IPS-18a (cell line): ENCODE data around the gene TMEM179B.
"Not testable (repeated sequence)": the region's sequence is repeated elsewhere in the genome, so short reads cannot be mapped to it uniquely, and the experiment has no call there.

ENCODE experiments used
- H3K27ac ChIP-seq: one replicate; pipeline ENCODE4 v1.5.1; 2013; ENCODE audit warnings: low read length
- H3K27me3 ChIP-seq: one replicate; pipeline ENCODE4 v1.6.1; 2013; ENCODE audit warnings: mild to moderate bottlenecking, low read length; ENCODE audit not compliant: control insufficient read depth, insufficient read depth
- H3K36me3 ChIP-seq: one replicate; pipeline ENCODE4 v1.6.1; 2013; ENCODE audit warnings: low read depth, low read length; ENCODE audit not compliant: control insufficient read depth
- H3K4me1 ChIP-seq: one replicate; pipeline ENCODE4 v1.6.1; 2013; ENCODE audit warnings: low read depth, low read length; ENCODE audit not compliant: control insufficient read depth
- H3K4me3 ChIP-seq: one replicate; pipeline ENCODE4 v1.5.1; 2013; ENCODE audit warnings: low read length
- H3K9ac ChIP-seq: one replicate; pipeline ENCODE4 v1.6.1; 2013; ENCODE audit warnings: mild to moderate bottlenecking, low read length, moderate library complexity
- H3K9me3 ChIP-seq: one replicate; pipeline ENCODE4 v1.6.1; 2013; ENCODE audit warnings: low read depth, low read length; ENCODE audit not compliant: control insufficient read depth

The TMEM179B gene, protein sequence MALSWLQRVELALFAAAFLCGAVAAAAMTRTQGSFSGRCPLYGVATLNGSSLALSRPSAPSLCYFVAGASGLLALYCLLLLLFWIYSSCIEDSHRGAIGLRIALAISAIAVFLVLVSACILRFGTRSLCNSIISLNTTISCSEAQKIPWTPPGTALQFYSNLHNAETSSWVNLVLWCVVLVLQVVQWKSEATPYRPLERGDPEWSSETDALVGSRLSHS

DNA sequence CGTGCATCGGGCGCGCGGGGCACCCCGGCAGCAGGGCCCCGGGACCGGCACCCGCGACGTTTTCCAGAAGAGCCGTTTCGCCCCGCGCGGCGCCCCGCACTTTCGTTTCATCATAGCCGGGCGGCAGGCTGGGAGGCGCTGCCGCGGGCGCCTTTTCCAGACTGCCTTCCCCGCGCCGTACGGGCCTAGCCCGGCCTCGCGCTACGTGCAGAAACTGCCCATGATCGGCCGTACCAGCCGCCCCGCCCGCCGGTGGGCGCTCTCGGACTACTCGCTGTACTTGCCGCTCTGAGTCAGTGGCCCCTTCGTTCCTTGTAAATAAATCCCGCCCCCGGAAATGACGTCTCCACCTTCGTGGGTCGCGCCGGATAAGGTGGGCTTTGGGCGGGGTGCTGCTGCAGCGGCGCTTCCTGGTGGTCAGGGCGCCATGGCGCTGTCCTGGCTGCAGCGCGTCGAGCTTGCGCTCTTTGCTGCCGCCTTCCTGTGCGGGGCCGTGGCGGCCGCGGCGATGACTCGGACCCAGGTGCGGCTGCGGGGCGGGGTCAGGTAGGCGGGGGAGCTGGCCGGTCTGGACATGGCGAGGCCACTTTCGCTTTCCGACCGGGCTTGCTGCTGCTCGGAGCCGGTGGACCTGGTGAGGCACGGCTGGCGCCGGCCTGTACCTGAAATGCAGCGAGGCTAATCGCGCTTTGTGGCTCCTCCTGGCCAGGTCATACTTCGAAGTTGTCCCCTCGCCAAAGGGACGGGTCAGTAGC lies at the start of gene TMEM179B:
TMEM179B (plus strand) TSS at position 398 of the 755 bp plus-strand sequence; CDS start at position 428, 30 bp downstream.
- no peaks in the 10 kb centered on the region for H3K27me3 ChIP-seq
- peak within 1 kb of the TSS; percentile 74 for H3K27ac ChIP-seq
- peaks cover 21% of the 10 kb centered on the region for H3K36me3 ChIP-seq
- peak within 1 kb of the TSS; percentile 92 for H3K9ac ChIP-seq
- peaks cover 8% of the 10 kb centered on the region for H3K4me1 ChIP-seq
- H3K9me3 ChIP-seq = no peaks in the 10 kb centered on the region
- H3K4me3 ChIP-seq = peak within 1 kb of the TSS; percentile 99

DNA sequence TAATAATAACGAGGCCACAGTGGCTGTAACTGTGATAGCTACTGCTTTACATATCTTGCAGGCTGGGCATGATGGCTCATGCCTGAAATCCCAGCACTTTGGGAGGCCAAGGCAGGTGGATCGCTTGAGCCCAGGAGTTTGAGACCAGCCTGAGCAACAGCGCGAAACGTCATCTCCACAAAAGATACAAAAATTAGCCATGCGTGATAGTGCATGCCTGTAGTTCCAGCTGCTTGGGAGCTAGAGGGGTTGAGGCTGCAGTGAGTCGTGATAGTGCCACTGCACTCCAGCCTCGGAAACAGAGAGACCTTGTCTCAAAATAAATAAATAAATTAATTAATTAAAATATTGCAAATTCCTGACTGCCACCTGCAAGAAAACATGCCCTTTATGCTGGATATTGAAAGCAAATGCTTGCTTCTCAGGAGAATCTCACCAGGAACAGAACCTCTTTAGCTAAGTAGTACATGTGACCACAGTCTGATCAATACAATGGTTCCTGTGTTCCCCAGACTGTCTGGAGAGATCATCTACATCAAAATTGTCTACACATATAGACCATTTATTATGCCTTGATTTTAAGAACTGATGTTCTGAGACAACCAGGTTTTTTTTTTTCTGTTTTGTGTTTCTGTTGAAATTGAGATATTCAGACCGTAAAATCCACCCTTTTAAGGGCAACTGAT lies 39.6 kb upstream of the TMEM179B start:
- Histone ChIP-seq H3K9ac (no peak overlapping the region), H3K9me3 (no peaks in the 10 kb centered on the region), H3K36me3 (peaks cover 20% of the 10 kb centered on the region), H3K4me1 (no peaks in the 10 kb centered on the region), H3K4me3 (no peak overlapping the region), H3K27ac (no peak overlapping the region), H3K27me3 (no peaks in the 10 kb centered on the region)

DNA sequence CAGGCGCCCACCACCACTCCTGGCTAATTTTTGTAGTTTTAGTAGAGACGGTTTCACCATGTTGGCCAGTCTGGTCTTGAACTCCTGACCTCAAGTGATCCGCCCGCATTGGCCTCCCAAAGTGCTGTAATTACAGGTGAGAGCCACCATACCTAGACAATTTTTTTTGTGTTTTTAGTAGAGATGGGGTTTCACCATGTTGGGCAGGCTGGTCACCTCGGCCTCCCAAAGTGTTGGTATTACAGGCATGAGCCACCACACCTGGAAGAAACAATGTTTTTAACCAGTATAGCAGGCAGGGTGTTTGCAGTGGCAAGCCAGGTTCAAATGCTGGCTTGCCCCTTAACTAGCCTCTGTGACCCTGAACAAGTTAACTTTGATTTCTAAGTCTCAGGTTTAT lies 37.3 kb upstream of the TMEM179B start:
- not testable (repeated sequence) for H3K9ac ChIP-seq, H3K27me3 ChIP-seq, H3K9me3 ChIP-seq, H3K27ac ChIP-seq, H3K4me3 ChIP-seq, H3K4me1 ChIP-seq
- peaks cover 27% of the 10 kb centered on the region for H3K36me3 ChIP-seq

DNA sequence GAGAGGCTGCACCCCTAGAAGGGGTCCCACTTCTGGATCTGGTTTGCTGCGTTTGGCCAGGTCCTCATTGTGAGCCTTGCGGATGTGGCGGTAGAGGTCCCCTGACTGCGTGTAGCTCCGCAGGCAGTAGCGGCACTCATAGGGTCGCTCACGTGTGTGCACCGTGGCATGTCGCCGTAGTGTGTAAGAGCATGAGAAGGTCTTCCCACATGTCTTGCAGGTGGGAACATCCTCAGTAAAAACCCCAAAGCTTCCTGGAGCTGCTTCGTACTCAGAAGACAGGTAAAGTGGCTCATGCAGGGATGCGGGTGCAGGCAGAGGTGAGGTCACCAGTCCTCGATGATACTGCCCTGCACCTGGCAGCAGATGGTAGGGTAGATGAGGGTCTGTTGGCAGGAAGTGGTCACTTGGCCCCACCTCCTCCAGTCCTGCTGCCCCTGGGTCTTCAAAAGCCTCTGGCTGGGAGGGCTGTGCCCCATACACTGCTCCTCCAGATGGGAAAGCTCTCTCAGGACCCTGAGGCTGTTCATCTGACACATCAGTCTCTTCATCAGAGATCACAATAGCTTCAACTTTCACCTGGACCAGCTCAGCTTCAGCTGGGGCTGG lies 34.9 kb upstream of the TMEM179B start:
- Histone ChIP-seq H3K9ac (no peak overlapping the region), H3K27me3 (no peaks in the 10 kb centered on the region), H3K4me1 (peaks cover 4% of the 10 kb centered on the region), H3K9me3 (no peaks in the 10 kb centered on the region), H3K4me3 (no peak overlapping the region), H3K27ac (no peak overlapping the region), H3K36me3 (peaks cover 27% of the 10 kb centered on the region)

DNA sequence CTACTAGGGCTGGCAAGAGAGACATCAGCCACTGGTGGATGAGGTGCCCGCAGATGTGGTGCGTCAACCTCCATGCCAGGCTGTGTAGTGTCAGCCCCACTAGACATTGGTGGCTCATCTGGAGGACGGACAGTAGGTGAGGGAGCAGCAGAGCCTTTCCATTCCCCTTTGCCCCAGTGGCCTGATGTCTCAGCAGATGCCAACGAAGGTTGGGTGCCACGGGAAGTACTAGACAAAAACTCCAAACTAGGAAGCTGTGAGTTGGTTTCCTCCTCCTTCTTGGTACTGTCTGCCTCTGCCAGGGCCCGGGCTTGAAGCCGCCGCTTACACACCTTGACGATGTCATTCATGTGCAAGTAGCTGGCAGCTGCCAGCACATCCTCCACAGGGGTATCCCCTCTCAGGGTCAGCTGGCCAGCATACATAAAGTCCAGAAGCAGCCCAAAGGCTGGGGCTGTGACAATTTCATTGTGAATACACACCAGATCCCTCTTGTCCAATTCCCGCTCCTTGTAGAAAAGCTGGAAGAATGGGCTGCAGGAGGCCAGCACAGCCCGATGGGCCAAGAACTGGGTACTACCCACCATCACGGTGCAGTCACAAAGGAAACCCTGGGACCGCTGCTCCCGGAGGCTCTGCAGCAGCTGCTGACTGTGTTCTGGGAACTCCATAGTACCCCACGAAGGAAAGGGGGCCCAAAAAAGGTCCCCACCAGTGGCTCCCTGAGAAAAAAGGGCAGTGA lies 34.0 kb upstream of the TMEM179B start:
- H3K36me3 ChIP-seq = peaks cover 27% of the 10 kb centered on the region
- H3K27ac ChIP-seq = no peak overlapping the region
- H3K9me3 ChIP-seq = no peaks in the 10 kb centered on the region
- peaks cover 6% of the 10 kb centered on the region for H3K4me1 ChIP-seq
- peak overlapping the region; percentile 85 for H3K4me3 ChIP-seq
- H3K9ac ChIP-seq = no peak overlapping the region
- H3K27me3 ChIP-seq = no peaks in the 10 kb centered on the region

DNA sequence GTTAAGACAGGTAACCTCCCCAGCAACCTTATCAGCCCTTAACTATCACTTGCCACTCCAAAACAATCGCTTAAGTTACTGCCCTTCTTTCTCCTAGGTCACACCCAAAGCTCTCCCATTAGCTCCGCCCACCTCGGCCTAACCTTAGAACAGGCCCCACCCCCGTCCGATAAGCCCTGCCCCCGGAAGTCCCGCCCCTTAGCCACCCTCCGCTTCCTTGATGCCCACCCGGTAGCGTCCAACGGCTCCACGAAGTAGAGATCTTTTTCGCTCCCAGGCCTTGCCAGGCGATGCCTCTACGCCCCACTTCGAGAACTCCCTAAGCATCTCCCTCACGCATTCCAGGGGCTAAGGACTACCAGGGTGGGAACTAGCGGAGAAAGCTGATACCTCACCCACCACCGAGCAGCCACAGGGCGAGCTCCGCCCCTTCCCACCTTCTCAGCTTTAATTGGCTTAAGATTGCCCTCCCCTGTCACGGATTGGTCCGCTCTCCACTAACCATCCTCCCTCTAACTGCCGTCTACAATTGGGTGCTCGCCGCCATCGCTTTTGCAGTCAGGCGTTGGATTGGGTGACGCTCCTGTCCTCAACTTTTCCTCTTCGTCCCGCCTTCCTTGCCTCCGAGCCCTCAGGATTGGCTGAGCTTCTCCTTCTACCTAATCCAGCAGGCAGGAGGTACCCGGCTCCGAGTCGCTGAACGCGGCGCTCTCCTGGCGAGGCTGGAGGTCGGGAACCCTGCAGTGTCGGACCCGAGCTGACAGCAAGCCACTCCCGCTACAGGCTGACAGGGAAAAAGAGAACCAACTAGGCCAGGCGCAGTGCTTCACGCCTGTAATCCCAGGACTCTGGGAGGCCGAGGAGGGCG lies 33.2 kb upstream of the TMEM179B start, which contains the start of gene ZBTB3:
ZBTB3 (minus strand) TSS at position 425 of the 868 bp plus-strand sequence. CDS start 496 bp downstream, outside the sequence.
- Histone ChIP-seq H3K9ac (peak within 1 kb of the TSS; percentile 67), H3K36me3 (peaks cover 27% of the 10 kb centered on the region), H3K9me3 (no peaks in the 10 kb centered on the region), H3K27ac (peak within 1 kb of the TSS; percentile 76), H3K27me3 (no peaks in the 10 kb centered on the region), H3K4me1 (peaks cover 9% of the 10 kb centered on the region), H3K4me3 (peak within 1 kb of the TSS; percentile 85)

DNA sequence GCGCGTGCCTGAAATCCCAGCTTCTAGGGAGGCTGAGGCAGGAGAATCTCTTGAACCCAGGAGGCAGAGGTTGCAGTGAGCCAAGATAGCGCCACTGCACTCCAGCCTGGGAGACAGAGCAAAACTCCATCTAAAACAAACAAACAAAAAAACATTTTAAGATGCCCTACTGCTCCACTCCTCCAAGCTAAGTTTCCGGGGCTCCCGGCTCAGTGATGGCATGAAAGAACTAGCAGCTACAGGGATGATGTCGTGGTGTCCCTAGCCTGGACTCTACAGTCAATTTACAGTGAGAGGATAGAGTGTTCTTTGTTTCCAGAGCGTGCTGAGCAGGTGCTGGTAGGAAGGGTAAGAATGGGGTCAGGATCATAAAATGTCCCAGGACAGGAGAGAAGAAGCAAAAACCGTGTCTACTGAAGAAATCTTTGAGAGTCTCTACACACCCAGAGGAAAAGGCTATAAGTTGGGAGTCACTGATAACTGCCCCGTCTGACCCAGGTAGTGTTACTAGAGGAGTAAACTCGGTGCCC lies 32.1 kb upstream of the TMEM179B start:
- peaks cover 9% of the 10 kb centered on the region for H3K4me1 ChIP-seq
- H3K36me3 ChIP-seq = peaks cover 18% of the 10 kb centered on the region
- no peak overlapping the region for H3K27ac ChIP-seq
- H3K9ac ChIP-seq = no peak overlapping the region
- H3K4me3 ChIP-seq = peak overlapping the region; percentile 85
- H3K27me3 ChIP-seq = no peaks in the 10 kb centered on the region
- no peaks in the 10 kb centered on the region for H3K9me3 ChIP-seq

DNA sequence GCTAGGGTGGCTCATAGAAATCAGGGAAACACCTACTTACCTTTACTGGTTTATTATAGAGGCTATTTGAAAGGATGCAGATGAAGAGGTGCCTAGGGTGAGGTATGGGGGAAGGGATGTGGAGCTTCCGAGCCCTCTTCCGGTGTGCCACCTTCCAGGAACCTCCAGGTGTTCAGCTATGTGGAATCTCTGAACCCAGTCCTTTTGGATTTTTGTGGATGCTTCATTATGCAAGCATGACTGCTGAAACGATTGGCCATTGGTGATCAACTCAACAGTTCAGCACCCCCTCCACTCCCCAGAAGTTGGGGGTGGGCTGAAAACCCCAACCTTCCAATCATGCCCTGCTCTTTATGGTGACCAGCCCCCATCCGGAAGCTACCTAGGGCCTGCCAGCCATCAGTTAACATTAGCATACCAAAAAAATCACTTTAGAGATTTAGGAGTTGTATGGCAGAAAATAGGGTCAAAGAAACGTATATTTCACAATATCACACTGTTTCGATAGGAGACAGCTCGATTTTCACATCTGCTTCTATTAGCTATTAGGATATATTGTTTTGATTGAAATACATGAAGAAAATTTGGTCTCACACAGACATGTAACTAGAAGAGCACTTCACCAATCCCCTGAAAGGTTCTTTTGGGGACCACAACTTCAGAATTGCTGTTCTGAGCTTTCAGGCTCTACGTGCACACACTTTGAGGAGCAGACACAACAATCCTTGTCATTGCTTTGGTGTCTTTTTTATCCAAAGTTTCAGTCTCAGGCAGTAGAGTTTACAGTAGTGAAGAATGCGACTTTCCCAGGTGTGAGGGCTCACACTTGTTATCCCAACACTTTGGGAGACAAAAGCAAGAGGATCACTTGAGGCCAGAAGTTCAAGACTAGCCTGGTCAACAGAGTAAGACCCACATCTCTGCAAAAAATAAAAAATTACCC lies 29.1 kb upstream of the TMEM179B start:
- H3K4me3 ChIP-seq = peak overlapping the region; percentile 72
- no peaks in the 10 kb centered on the region for H3K9me3 ChIP-seq
- peaks cover 8% of the 10 kb centered on the region for H3K36me3 ChIP-seq
- peaks cover 18% of the 10 kb centered on the region for H3K4me1 ChIP-seq
- H3K27ac ChIP-seq = peak overlapping the region; percentile 84
- no peaks in the 10 kb centered on the region for H3K27me3 ChIP-seq
- peak overlapping the region; percentile 71 for H3K9ac ChIP-seq

DNA sequence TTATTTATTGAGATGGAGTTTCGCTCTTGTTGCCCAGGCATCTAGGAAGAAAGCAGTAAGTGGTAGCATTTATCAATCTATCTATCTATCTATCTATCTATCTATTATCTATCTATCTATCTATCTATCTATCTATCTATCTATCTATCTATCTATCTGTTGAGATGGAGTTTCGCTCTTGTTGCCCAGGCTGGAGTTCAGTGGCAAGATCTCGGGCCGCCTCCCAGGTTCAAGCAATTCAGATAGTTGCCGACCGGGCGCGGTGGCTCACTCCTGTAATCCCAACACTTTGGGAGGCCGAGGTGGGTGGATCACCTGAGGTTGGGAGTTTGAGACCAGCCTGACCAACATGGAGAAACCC lies 26.4 kb upstream of the TMEM179B start:
- not testable (repeated sequence) for H3K4me3 ChIP-seq, H3K9ac ChIP-seq, H3K27me3 ChIP-seq, H3K9me3 ChIP-seq, H3K27ac ChIP-seq
- H3K4me1 ChIP-seq = peaks cover 15% of the 10 kb centered on the region
- H3K36me3 ChIP-seq = peaks cover 11% of the 10 kb centered on the region
